Activated CD4-positive, alpha-beta T cell treated with anti-CD3 and anti-CD28 coated beads, Interleukin-2, Interleukin-4, amounts not matched to agents 100 ng/mL and 50 ng/mL, durations not matched to agents 16 hours and 8 hours (primary cell): ENCODE results near the gene ACAD11.
"Not testable (repeated sequence)": the region's sequence is repeated elsewhere in the genome, so short reads cannot be mapped to it uniquely, and the experiment has no call there.

Experiments
- DNase-seq: peaks from one replicate; pipeline ENCODE4 v3.0.0-alpha.2; 2020; ENCODE audit warnings: low spot score

The ACAD11 gene

GRCh38 chr3:132645058-132645457 lies 14.6 kb downstream of the ACAD11 start:
- DNase-seq: no peak

GRCh38 chr3:132643366-132643765 lies 16.2 kb downstream of the ACAD11 start:
- no peak for DNase-seq

GRCh38 chr3:132642539-132642847 lies 17.1 kb downstream of the ACAD11 start:
- no peak for DNase-seq

- DNase-seq: peak; percentile 52
Measured at GRCh38 chr3:132641837-132642538, 17.6 kb downstream of the ACAD11 start.

- not testable (repeated sequence) for DNase-seq
Measured at GRCh38 chr3:132641427-132641826, 18.2 kb downstream of the ACAD11 start.

GRCh38 chr3:132638706-132639105 lies 20.9 kb downstream of the ACAD11 start:
- DNase-seq: no peak

GRCh38 chr3:132637590-132637989 lies 22.0 kb downstream of the ACAD11 start:
- no peak for DNase-seq

GRCh38 chr3:132635052-132635451 lies 24.6 kb downstream of the ACAD11 start:
- no peak for DNase-seq

GRCh38 chr3:132630612-132631011 lies 29.0 kb downstream of the ACAD11 start:
- no peak for DNase-seq

GRCh38 chr3:132629928-132630327 lies 29.7 kb downstream of the ACAD11 start:
- DNase-seq: no peak

- DNase-seq: no peak
Measured at GRCh38 chr3:132628157-132628556, 31.5 kb downstream of the ACAD11 start.

- no peak for DNase-seq
Measured at GRCh38 chr3:132626955-132627354, 32.7 kb downstream of the ACAD11 start.

- DNase-seq: no peak
Measured at GRCh38 chr3:132625613-132626012, 34.0 kb downstream of the ACAD11 start.

- no peak for DNase-seq
Measured at GRCh38 chr3:132624790-132625189, 34.8 kb downstream of the ACAD11 start.

- DNase-seq: no peak
Measured at GRCh38 chr3:132623646-132624045, 36.0 kb downstream of the ACAD11 start.

GRCh38 chr3:132622761-132623160 lies 36.8 kb downstream of the ACAD11 start:
- DNase-seq: no peak

GRCh38 chr3:132622148-132622547 lies 37.5 kb downstream of the ACAD11 start:
- no peak for DNase-seq

- DNase-seq: no peak
Measured at GRCh38 chr3:132616780-132617179, 42.8 kb downstream of the ACAD11 start.

- DNase-seq: no peak
Measured at GRCh38 chr3:132615881-132616280, 43.7 kb downstream of the ACAD11 start.

GRCh38 chr3:132615301-132615700 lies 44.3 kb downstream of the ACAD11 start:
- DNase-seq: not testable (repeated sequence)

- DNase-seq: not testable (repeated sequence)
Measured at GRCh38 chr3:132606620-132607019, 53.0 kb downstream of the ACAD11 start.

- no peak for DNase-seq
Measured at GRCh38 chr3:132606085-132606484, 53.5 kb downstream of the ACAD11 start.

GRCh38 chr3:132605374-132605792 lies 54.2 kb downstream of the ACAD11 start:
- DNase-seq: no peak

GRCh38 chr3:132600614-132601013 lies 59.0 kb downstream of the ACAD11 start:
- not testable (repeated sequence) for DNase-seq
